Activated T-helper 2 cell treated with anti-CD3 and anti-CD28 coated beads, Interferon-gamma antibody, Interleukin-2, Interleukin-4, amounts not matched to agents 10 μg/mL and 5 μg/mL and 100 μg/mL, durations not matched to agents 14 hours and 24 hours and 36 hours (primary cell): ENCODE results near the gene PTPRG. TPM values are rescaled to one million over a fixed set of nuclear protein-coding genes. Genes with fewer than 3 reads are reported as not detected.

Source experiments
- DNase-seq: peaks from one replicate; pipeline ENCODE4 v3.0.0; 2021; ENCODE audit warnings: low spot score
- H3K27ac Mint-ChIP-seq: one replicate; pipeline ENCODE4 v1.8.0; 2021; ENCODE audit warnings: mixed read lengths
- H3K27me3 Mint-ChIP-seq: one replicate; pipeline ENCODE4 v1.8.0; 2021; ENCODE audit warnings: low read depth, mixed read lengths
- H3K36me3 Mint-ChIP-seq: one replicate; pipeline ENCODE4 v1.8.0; 2021; ENCODE audit warnings: low read depth, mixed read lengths
- H3K4me1 Mint-ChIP-seq: one replicate; pipeline ENCODE4 v1.8.0; 2021; ENCODE audit warnings: low read depth, mixed read lengths
- H3K4me3 Mint-ChIP-seq: one replicate; pipeline ENCODE4 v1.8.0; 2021; ENCODE audit warnings: low read depth, mild to moderate bottlenecking, moderate library complexity, mixed read lengths
- H3K9me3 Mint-ChIP-seq: one replicate; pipeline ENCODE4 v1.8.0; 2021; ENCODE audit warnings: mixed read lengths
- intact Hi-C: fragments of 100-400 bp; cut with micrococcal nuclease; formaldehyde crosslinking; loops from one replicate; pipeline ENCODE4 v1.15.1; 2023
- total RNA-seq: library from RNA; stranded (reverse); gene quantifications from 2 replicates; pipeline ENCODE4 v1.2.3, GENCODE V29; 2022

The PTPRG gene
- total RNA-seq, 1 donor from 2014 or later, result 5.1 TPM

DNA sequence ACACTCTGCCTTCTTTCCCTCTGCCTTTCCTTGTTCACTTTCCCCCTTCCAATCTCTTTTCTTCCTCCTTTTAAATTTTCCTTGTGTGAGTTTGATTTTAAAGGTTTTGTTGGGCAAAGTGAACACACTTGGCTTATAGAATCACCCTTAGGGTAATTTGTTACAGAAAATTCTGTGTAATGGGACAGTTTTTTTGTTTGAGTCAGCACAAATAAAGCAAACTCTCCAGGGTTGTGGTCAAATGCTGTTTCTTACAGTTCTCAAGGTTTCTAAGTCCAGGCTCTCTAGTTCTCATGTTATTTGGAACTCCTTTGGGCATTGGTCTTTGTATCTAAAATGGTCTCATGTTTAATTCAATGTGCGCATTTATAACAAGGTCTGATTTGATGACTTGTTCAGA, 307.1 kb downstream of the PTPRG start:
- H3K4me3 Mint-ChIP-seq, result no peak overlapping the region
- H3K9me3 Mint-ChIP-seq, result no peaks in the 10 kb centered on the region
- intact Hi-C loops, result no loop called here
- H3K27ac Mint-ChIP-seq, result no peak overlapping the region
- DNase-seq, result no peak
- no peaks in the 10 kb centered on the region for H3K36me3 Mint-ChIP-seq
- H3K4me1 Mint-ChIP-seq, result no peaks in the 10 kb centered on the region
- no peaks in the 10 kb centered on the region for H3K27me3 Mint-ChIP-seq

DNA sequence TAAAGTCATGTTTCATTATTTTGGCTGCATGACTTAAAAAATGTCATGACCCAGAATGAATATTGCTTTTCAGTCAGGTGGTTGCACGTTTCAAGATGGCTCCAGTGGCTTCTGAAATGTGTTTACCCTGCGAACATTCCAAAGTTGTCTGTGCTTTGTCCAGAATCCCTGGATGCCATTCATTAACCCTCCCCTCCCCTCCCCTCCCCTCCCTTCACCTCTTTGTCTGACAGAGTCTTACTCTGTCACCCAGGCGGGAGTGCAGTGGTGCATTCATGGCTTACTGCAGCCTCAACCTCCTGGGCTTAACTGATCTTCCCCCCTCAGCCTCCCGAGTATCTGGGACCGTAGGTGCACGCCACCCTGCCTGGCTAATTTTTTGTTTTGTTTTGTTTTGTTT, 308.0 kb downstream of the PTPRG start:
- Mint-ChIP-seq H3K27me3 (no peaks in the 10 kb centered on the region), H3K4me1 (no peaks in the 10 kb centered on the region), H3K36me3 (no peaks in the 10 kb centered on the region), H3K27ac (no peak overlapping the region), H3K4me3 (no peak overlapping the region), H3K9me3 (no peaks in the 10 kb centered on the region)
- intact Hi-C loops, result no loop called here
- no peak for DNase-seq

DNA sequence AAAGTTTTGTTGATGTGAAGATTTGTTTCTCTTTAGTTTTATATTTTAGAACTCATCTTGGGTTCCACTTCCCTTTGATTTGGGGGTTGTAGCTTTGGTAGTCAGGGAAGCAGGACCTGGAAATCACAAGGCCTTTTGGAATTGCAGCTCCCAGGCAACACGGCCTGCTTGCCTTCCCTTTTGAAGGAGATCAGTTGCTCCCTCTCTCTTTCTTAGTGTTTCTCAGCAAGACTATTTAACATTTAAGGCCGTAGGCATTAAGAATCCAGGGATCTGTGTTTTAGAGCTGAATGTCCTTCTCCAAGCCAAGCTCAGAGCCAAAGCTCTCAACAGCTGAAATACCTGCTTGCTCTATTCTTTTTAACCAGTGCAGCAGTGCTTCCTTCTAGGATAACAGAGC, 310.3 kb downstream of the PTPRG start:
- no peak overlapping the region for H3K27ac Mint-ChIP-seq
- DNase-seq, result no peak
- no peaks in the 10 kb centered on the region for H3K27me3 Mint-ChIP-seq
- H3K4me1 Mint-ChIP-seq, result no peaks in the 10 kb centered on the region
- H3K9me3 Mint-ChIP-seq, result no peaks in the 10 kb centered on the region
- intact Hi-C loops, result no loop called here
- no peaks in the 10 kb centered on the region for H3K36me3 Mint-ChIP-seq
- H3K4me3 Mint-ChIP-seq, result no peak overlapping the region

DNA sequence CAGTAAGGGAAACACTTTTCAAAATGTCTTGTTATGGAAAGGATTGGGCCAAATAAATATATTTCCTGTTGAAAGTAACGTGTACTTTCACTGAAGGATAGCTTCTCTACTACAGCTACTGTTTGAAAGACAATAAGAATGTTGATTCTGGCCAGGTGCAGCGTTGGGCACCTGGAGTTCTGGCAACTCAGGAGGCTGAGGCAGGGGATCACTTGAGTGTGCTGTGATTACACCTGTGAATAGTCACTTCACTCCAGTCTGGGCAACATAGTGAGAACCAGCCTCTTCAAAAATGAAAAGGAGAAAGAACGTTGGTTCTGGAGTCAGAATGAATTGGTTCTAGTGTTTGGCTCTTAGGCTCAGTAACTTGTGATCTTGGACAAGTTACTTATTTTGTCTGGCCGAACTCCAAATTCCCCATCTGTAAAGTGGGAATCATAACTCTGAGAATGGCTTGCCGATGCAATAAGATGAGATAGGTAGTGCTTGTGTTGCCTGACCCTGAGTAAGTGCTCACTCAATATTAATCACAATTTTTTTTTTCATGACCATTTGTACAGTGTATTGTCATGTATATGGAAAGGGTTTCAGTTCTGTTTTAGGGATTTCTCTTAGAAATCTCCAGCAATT, 310.8 kb downstream of the PTPRG start:
- DNase-seq, result no peak
- no peaks in the 10 kb centered on the region for H3K9me3 Mint-ChIP-seq

DNA sequence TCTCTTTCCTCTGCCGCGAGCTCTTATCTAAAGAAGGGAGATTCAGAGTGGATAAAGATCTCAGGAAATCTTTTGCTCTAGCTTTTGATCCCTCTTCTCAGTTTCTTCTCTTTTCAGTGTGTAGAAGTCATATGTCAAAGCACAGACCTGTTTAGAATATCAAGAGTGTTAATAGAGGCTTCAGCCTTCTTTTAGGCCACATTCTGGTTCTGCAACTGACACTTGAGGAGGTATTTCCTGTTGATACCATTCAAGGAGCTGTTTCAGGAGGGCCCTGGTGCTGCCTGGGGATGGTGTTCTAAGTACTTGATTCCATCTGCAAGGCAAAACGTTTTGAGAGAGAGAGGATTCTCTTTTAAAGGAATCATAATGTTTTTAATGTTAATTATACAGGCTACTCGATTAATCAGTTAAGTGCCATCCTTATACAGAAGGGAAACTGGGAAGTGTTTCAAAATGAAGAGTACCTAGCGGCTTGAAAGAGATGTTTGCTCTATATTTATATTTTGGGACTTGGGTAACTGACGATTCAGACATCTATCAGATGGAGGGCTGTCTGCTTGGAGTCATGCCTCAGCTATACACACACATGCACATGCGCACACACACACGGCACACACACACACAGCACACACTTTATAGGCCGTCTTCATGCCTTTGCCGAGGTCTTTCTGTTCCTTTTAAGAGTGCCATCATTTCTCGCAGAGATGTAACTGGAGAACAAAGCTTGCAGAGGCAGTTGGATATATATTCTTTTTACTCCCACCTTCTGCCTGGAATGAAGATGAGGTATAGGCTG, 313.9 kb downstream of the PTPRG start:
- no peak overlapping the region for H3K4me3 Mint-ChIP-seq
- no peaks in the 10 kb centered on the region for H3K27me3 Mint-ChIP-seq
- no peaks in the 10 kb centered on the region for H3K9me3 Mint-ChIP-seq
- no peaks in the 10 kb centered on the region for H3K4me1 Mint-ChIP-seq
- H3K27ac Mint-ChIP-seq, result no peak overlapping the region
- no peak for DNase-seq
- intact Hi-C loops, result no loop called here
- no peaks in the 10 kb centered on the region for H3K36me3 Mint-ChIP-seq

More for the DNA sequence above, 310.8 kb downstream of the PTPRG start:
- intact Hi-C loops, result no loop called here
- no peak overlapping the region for H3K4me3 Mint-ChIP-seq
- H3K4me1 Mint-ChIP-seq, result no peaks in the 10 kb centered on the region
- no peaks in the 10 kb centered on the region for H3K36me3 Mint-ChIP-seq
- no peaks in the 10 kb centered on the region for H3K27me3 Mint-ChIP-seq
- H3K27ac Mint-ChIP-seq, result no peak overlapping the region

DNA sequence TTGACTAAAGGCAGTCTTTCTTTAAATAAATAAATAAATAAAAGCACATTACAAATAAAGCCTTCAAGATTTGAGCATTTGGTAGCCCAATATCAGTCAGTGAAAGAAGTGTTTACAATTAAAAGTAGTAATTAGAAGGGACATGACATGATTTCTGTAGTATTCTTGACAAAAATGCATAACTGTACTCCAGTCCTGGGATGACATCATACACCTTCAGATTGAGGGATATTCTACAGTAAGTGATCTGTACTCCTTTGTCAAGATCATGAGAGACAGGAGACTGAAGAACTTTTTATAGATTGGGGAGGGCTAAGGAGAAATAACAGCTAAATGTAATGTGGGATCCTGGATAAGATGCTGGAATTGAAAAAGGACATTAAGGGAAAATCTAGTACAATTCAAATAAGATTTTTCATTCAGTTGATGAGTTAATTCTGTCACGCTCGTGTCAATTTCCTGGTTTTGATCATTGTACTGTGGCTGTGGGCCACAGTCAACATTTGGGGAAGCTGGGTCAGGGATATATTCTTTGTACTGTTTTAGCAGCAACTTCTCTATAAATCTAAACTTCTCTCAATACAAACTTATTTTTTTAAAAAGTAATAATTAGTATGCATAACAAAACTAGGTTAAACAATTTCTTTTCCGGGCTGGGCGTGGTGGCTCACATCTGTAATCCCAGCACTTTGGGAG, 314.8 kb downstream of the PTPRG start:
- no peaks in the 10 kb centered on the region for H3K4me1 Mint-ChIP-seq
- H3K4me3 Mint-ChIP-seq, result no peak overlapping the region
- H3K36me3 Mint-ChIP-seq, result no peaks in the 10 kb centered on the region
- intact Hi-C loops, result no loop called here
- no peaks in the 10 kb centered on the region for H3K27me3 Mint-ChIP-seq
- no peak overlapping the region for H3K27ac Mint-ChIP-seq
- no peaks in the 10 kb centered on the region for H3K9me3 Mint-ChIP-seq
- DNase-seq, result no peak

DNA sequence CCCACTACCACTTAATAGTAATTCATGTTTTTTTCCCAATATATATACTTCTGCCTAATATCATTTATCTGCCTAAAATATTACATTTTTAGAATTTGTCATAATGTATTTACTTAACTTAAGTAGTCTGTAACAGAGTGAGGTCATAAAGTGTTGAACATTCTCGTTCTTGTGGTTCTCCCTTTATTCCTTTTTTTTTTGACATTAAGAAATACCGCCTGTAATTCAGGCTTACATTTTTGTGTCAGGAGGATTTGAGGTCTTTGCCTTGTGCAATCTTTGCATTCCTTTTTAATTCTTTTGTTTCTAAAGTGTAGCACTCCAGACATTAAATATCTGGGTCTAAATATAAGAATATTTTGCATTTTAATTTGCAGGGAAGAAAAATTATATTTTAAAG, 315.4 kb downstream of the PTPRG start:
- intact Hi-C loops, result no loop called here
- Mint-ChIP-seq H3K27ac (no peak overlapping the region), H3K9me3 (no peaks in the 10 kb centered on the region), H3K27me3 (no peaks in the 10 kb centered on the region), H3K4me1 (no peaks in the 10 kb centered on the region), H3K4me3 (no peak overlapping the region), H3K36me3 (no peaks in the 10 kb centered on the region)
- no peak for DNase-seq

DNA sequence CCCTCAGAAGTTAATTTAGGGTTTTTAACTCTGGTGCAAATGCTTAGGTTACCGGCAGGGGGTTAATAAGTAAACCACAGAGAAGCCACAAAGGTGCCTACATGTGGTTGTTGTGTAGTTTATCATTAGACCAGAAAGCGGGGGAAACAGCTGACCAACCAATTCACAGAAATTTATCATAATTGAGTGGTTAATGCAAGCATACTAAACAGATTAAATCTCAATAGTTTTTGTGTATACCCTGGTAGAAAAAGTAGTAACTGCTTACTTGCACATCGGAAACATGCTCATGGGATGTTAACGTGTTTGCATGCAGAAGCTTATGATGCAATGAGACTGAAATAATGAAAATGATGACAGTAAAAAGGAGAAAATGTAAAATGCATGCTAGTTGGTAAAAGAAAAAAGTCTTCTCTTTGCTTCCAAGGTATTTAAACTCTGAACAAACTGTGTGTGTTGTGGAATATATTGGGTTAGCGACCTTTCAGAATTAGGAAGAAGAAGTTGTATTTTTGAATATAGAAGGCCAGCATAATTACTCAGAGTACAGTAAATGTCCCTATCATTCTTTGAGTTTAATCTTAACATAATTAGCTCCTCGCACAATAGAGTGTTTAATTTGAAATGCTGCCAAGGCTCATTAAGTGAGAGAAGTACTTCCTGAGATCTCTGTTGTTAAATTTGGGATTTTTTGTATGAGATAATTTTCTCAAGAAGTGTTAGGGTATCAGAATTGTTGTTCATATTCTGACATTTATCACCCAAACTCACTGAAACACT, 316.2 kb downstream of the PTPRG start:
- no peaks in the 10 kb centered on the region for H3K4me1 Mint-ChIP-seq
- no peak overlapping the region for H3K4me3 Mint-ChIP-seq
- intact Hi-C loops, result no loop called here

DNA sequence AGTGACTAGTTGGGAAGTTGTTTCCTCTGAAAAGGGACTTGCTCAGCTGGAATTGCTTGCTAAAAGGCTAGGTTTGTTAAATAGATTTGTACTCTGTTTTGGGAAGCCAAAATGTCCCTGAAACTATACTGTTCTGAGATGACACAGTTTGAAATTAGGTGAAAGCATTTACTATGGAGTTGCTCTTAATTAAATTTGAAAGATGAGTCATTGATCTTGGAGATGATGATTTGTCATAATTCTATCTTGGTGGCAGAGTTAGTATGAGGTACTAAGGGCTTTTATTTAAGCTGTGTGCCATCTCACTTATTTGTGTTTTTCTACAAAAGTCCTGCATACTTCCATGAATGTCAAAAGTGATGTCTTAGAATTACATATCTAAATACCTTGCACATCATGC, 320.9 kb downstream of the PTPRG start:
- intact Hi-C loops, result no loop called here
- no peak for DNase-seq
- H3K4me1 Mint-ChIP-seq, result no peaks in the 10 kb centered on the region
- no peaks in the 10 kb centered on the region for H3K36me3 Mint-ChIP-seq
- no peaks in the 10 kb centered on the region for H3K9me3 Mint-ChIP-seq
- H3K27me3 Mint-ChIP-seq, result no peaks in the 10 kb centered on the region
- no peak overlapping the region for H3K27ac Mint-ChIP-seq
- no peak overlapping the region for H3K4me3 Mint-ChIP-seq

More for the DNA sequence above, 316.2 kb downstream of the PTPRG start:
- no peak for DNase-seq
- no peaks in the 10 kb centered on the region for H3K27me3 Mint-ChIP-seq
- no peaks in the 10 kb centered on the region for H3K36me3 Mint-ChIP-seq
- no peaks in the 10 kb centered on the region for H3K9me3 Mint-ChIP-seq
- H3K27ac Mint-ChIP-seq, result no peak overlapping the region

DNA sequence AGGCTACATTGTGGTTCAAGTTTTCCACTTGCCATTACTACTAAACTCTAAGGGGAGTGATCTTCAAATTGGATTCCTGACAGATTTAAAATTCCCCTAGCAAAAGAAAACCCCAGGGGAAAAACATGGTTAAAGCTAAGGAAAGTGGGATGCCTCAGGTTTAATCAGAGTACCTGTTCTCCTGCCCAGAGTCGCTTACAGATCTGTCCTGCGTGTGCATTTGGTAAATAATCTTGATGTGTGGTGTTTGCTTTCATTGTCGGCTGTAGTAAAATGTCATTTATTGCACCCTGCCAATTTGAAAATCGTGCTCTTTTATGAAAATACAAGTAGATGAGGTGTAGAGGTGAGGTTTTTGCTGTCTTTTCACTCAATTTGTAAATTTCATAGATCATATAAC, 323.4 kb downstream of the PTPRG start:
- DNase-seq, result no peak
- Mint-ChIP-seq H3K36me3 (no peaks in the 10 kb centered on the region), H3K4me1 (no peaks in the 10 kb centered on the region), H3K27ac (no peak overlapping the region), H3K9me3 (no peaks in the 10 kb centered on the region), H3K27me3 (no peaks in the 10 kb centered on the region), H3K4me3 (no peak overlapping the region)
- intact Hi-C loops, result no loop called here

DNA sequence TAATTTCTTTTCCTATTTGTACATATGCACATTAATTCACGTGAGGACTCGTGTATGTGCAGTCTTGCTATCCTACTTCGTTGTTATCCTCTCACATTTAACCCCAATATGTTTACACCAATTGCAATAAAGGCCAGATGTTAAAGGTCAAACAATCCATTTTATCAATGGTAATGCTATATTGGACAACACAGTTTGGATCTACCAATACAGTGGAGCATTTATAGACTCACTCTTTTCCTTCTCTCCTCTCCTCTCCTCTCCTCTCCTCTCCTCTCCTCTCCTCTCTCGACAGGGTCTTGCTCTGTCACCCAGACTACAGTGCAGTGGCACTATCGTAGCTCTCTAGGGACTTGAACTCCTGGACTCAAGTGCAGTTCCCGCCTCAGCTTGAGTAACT, 324.0 kb downstream of the PTPRG start:
- intact Hi-C loops, result no loop called here
- no peaks in the 10 kb centered on the region for H3K9me3 Mint-ChIP-seq
- no peaks in the 10 kb centered on the region for H3K4me1 Mint-ChIP-seq
- no peak for DNase-seq
- H3K36me3 Mint-ChIP-seq, result no peaks in the 10 kb centered on the region
- H3K27ac Mint-ChIP-seq, result no peak overlapping the region
- peaks cover 1% of the 10 kb centered on the region for H3K27me3 Mint-ChIP-seq
- H3K4me3 Mint-ChIP-seq, result no peak overlapping the region

DNA sequence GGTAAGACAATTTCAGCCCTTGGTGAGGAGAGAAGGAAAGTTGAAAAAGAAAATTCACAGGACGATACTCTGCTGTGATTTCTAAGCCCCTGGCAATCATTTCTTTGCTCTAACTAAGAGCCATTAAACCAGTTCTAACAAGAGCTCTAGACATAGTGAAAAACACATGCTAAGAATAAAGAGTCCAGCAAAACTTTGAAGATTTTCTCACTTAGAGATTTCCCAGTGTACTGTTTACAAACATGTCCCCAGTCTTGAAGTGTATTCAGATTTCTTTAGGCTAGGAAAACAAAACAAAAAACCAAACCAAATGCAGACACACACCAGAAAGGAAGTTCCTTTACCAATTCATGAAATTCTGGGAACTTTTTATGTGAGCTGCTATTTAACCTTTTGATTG, 325.8 kb downstream of the PTPRG start:
- H3K27ac Mint-ChIP-seq, result no peak overlapping the region
- no peaks in the 10 kb centered on the region for H3K4me1 Mint-ChIP-seq
- DNase-seq, result no peak
- H3K27me3 Mint-ChIP-seq, result peaks cover 1% of the 10 kb centered on the region
- H3K4me3 Mint-ChIP-seq, result no peak overlapping the region
- no peaks in the 10 kb centered on the region for H3K36me3 Mint-ChIP-seq
- intact Hi-C loops, result no loop called here
- H3K9me3 Mint-ChIP-seq, result no peaks in the 10 kb centered on the region
